Osteocyte (in vitro differentiated cells): ENCODE results near the gene TMEM37. TPM values are rescaled to one million over a fixed set of nuclear protein-coding genes. Genes with fewer than 3 reads are reported as not detected.

Source experiments
- DNase-seq: peaks from one replicate; pipeline ENCODE4 v3.0.0; 2021; ENCODE audit warnings: mixed read lengths; ENCODE audit not compliant: unreplicated experiment; ENCODE audit errors: extremely low spot score
- H3K27ac Mint-ChIP-seq: one replicate; pipeline ENCODE4 v1.8.0; 2021; ENCODE audit warnings: mild to moderate bottlenecking, mixed read lengths; ENCODE audit not compliant: unreplicated experiment
- H3K27me3 Mint-ChIP-seq: one replicate; pipeline ENCODE4 v1.8.0; 2021; ENCODE audit warnings: mixed read lengths; ENCODE audit not compliant: unreplicated experiment
- H3K36me3 Mint-ChIP-seq: one replicate; pipeline ENCODE4 v1.8.0; 2021; ENCODE audit warnings: mixed read lengths; ENCODE audit not compliant: unreplicated experiment
- H3K4me1 Mint-ChIP-seq: one replicate; pipeline ENCODE4 v1.8.0; 2021; ENCODE audit warnings: mixed read lengths; ENCODE audit not compliant: unreplicated experiment
- H3K4me3 Mint-ChIP-seq: one replicate; pipeline ENCODE4 v1.8.0; 2021; ENCODE audit warnings: mild to moderate bottlenecking, moderate library complexity, mixed read lengths; ENCODE audit not compliant: unreplicated experiment
- H3K9me3 Mint-ChIP-seq: one replicate; pipeline ENCODE4 v1.8.0; 2021; ENCODE audit warnings: mixed read lengths; ENCODE audit not compliant: unreplicated experiment
- total RNA-seq: library from RNA; stranded (reverse); gene quantifications from 2 replicates; pipeline ENCODE4 v1.2.1, GENCODE V29; 2021
- TF ChIP-seq, protein P1 (sequence below): fragments of 200-600 bp; sonication (generic); IDR thresholded peaks from 2 replicates; pipeline ENCODE4 v1.5.0; 2021; ENCODE audit warnings: antibody characterized with exemption, mild to moderate bottlenecking, moderate library complexity

Gene TMEM37
- total RNA-seq, 1 donor from 2014 or later: 0.40 TPM

- no peak for DNase-seq
- H3K36me3 Mint-ChIP-seq: no peaks in the 10 kb centered on the region
- H3K27ac Mint-ChIP-seq: no peak overlapping the region
- H3K27me3 Mint-ChIP-seq: peaks cover 67% of the 10 kb centered on the region
- no peaks in the 10 kb centered on the region for H3K4me1 Mint-ChIP-seq
- peaks cover 3% of the 10 kb centered on the region for H3K9me3 Mint-ChIP-seq
- no peak overlapping the region for H3K4me3 Mint-ChIP-seq
- TF ChIP-seq, protein P1, sequence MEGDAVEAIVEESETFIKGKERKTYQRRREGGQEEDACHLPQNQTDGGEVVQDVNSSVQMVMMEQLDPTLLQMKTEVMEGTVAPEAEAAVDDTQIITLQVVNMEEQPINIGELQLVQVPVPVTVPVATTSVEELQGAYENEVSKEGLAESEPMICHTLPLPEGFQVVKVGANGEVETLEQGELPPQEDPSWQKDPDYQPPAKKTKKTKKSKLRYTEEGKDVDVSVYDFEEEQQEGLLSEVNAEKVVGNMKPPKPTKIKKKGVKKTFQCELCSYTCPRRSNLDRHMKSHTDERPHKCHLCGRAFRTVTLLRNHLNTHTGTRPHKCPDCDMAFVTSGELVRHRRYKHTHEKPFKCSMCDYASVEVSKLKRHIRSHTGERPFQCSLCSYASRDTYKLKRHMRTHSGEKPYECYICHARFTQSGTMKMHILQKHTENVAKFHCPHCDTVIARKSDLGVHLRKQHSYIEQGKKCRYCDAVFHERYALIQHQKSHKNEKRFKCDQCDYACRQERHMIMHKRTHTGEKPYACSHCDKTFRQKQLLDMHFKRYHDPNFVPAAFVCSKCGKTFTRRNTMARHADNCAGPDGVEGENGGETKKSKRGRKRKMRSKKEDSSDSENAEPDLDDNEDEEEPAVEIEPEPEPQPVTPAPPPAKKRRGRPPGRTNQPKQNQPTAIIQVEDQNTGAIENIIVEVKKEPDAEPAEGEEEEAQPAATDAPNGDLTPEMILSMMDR: no peak
Measured at GRCh38 chr2:119419065-119419464, 12.6 kb upstream of the TMEM37 start.

DNA sequence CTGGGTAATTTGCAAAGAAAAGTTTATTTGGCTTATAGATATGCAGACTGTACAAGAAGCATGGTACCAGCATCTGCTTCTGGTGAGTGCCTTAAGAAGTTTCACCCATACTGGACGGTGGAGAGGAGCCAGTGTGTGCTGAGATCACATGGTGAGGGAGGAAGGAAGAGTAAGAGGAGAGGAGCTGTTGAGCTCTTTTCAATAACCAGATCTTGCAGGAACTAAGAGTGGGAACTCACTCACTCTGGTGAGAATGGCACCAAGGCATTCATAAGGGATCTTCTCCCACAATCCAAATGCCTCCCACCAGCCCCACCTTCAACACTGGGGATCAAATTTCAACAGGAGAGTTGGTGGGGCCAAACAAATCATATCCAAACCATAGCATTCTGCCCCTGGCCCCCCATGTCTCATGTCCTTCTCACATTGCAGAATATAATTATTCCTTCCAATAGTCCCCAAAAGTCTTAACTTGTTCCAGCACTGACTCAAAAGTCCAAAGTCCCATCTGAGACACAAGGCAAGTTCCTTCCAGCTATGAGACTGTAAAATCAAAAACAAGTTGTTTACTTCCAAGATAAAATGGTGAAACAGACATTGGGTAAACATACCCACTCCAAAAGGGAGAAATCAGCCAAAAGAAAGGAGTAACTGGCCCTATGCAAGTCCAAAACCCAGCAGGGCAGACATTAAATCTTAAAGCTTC lies 11.7 kb upstream of the TMEM37 start:
- Mint-ChIP-seq H3K4me1 (no peaks in the 10 kb centered on the region), H3K36me3 (no peaks in the 10 kb centered on the region), H3K27me3 (peaks cover 65% of the 10 kb centered on the region), H3K9me3 (peaks cover 3% of the 10 kb centered on the region), H3K4me3 (no peak overlapping the region), H3K27ac (no peak overlapping the region)
- TF ChIP-seq, protein P1: no peak
- no peak for DNase-seq

DNA sequence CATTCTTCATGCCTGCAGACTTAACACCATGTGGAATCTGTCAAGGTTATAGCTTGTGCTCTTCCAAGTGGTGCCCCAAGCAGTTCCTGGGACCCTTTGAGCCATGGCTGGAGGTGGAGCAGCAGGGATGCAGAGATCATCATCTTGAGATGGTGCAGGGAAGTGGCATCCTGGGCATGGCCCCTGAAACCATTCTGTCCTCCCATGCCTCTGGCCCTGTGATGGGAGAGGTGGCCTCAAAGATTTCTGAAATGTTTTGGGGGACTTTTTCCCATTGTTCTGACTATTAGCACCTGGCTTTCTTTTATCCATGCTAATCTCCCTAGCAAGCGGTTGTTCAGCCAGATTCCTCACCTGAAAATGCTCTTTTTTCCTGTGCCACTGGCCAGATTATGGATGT lies 10.3 kb upstream of the TMEM37 start:
- H3K27me3 Mint-ChIP-seq: peaks cover 73% of the 10 kb centered on the region
- peaks cover 3% of the 10 kb centered on the region for H3K9me3 Mint-ChIP-seq
- no peak overlapping the region for H3K27ac Mint-ChIP-seq
- no peaks in the 10 kb centered on the region for H3K36me3 Mint-ChIP-seq
- no peak overlapping the region for H3K4me3 Mint-ChIP-seq
- no peak for DNase-seq
- H3K4me1 Mint-ChIP-seq: no peaks in the 10 kb centered on the region
- TF ChIP-seq, protein P1: no peak

GRCh38 chr2:119421741-119422140 lies 9.9 kb upstream of the TMEM37 start:
- H3K9me3 Mint-ChIP-seq: peaks cover 3% of the 10 kb centered on the region
- H3K4me3 Mint-ChIP-seq: no peak overlapping the region
- H3K27ac Mint-ChIP-seq: no peak overlapping the region
- H3K4me1 Mint-ChIP-seq: no peaks in the 10 kb centered on the region
- peaks cover 74% of the 10 kb centered on the region for H3K27me3 Mint-ChIP-seq
- no peaks in the 10 kb centered on the region for H3K36me3 Mint-ChIP-seq
- TF ChIP-seq, protein P1: no peak
- DNase-seq: no peak

- Mint-ChIP-seq H3K27me3 (peaks cover 76% of the 10 kb centered on the region), H3K36me3 (no peaks in the 10 kb centered on the region), H3K4me1 (no peaks in the 10 kb centered on the region), H3K27ac (no peak overlapping the region), H3K4me3 (no peak overlapping the region), H3K9me3 (peaks cover 3% of the 10 kb centered on the region)
- TF ChIP-seq, protein P1: no peak
- DNase-seq: no peak
Measured at GRCh38 chr2:119422360-119423107, 9.1 kb upstream of the TMEM37 start.
